ENCODE data around the gene IRF4.

The IRF4 gene

GRCh38 chr6:445571-446417, 54.2 kb downstream of the IRF4 start:
- TF ChIP-seq CTCF (IDR thresholded peaks at IDR 0.05; ENCODE audit: extremely low read depth, insufficient read depth, missing control alignments): no peak
- in situ Hi-C loops (cut with MboI; ENCODE audit: low pct_unique_long_range_greater_than_20kb, low sequenced_read_pairs, unreplicated experiment): no loop called here
- no peak for DNase-seq (ENCODE audit: low spot score)

- TF ChIP-seq CTCF (IDR thresholded peaks at IDR 0.05; ENCODE audit: extremely low read depth, insufficient read depth, missing control alignments): no peak
- no peak for DNase-seq (ENCODE audit: low spot score)
- in situ Hi-C loops (cut with MboI; ENCODE audit: low pct_unique_long_range_greater_than_20kb, low sequenced_read_pairs, unreplicated experiment): no loop called here
Measured at GRCh38 chr6:446418-447366, 55.1 kb downstream of the IRF4 start.

- in situ Hi-C loops (cut with MboI; ENCODE audit: low pct_unique_long_range_greater_than_20kb, low sequenced_read_pairs, unreplicated experiment): no loop called here
- no peak for TF ChIP-seq CTCF (IDR thresholded peaks at IDR 0.05; ENCODE audit: extremely low read depth, insufficient read depth, missing control alignments)
- no peak for DNase-seq (ENCODE audit: low spot score)
Measured at GRCh38 chr6:447381-448165, 56.0 kb downstream of the IRF4 start.

GRCh38 chr6:448296-449056, 56.9 kb downstream of the IRF4 start:
- no peak for DNase-seq (ENCODE audit: low spot score)
- in situ Hi-C loops (cut with MboI; ENCODE audit: low pct_unique_long_range_greater_than_20kb, low sequenced_read_pairs, unreplicated experiment): no loop called here
- no peak for TF ChIP-seq CTCF (IDR thresholded peaks at IDR 0.05; ENCODE audit: extremely low read depth, insufficient read depth, missing control alignments)

- in situ Hi-C loops (cut with MboI; ENCODE audit: low pct_unique_long_range_greater_than_20kb, low sequenced_read_pairs, unreplicated experiment): no loop called here
- no peak for DNase-seq (ENCODE audit: low spot score)
- TF ChIP-seq CTCF (IDR thresholded peaks at IDR 0.05; ENCODE audit: extremely low read depth, insufficient read depth, missing control alignments): no peak
Measured at GRCh38 chr6:449057-449430, 57.5 kb downstream of the IRF4 start.

All from GM13977 (cell line).